GM21360 (cell line): Measurements from ENCODE around the gene CDKN2A.

Experiments used
- ATAC-seq: cut with Tn5 transposase; IDR thresholded peaks from one replicate; pipeline ENCODE4 v1.9.1; 2021; ENCODE audit warnings: mild to moderate bottlenecking, moderate library complexity; ENCODE audit not compliant: unreplicated experiment

Gene CDKN2A

GRCh38 chr9:21993893-21994555 is at the start of gene CDKN2A:
TSS of gene CDKN2A (minus strand) at chr9:21994392.
- peak; percentile 35 for ATAC-seq

- no peak for ATAC-seq
These were observed 49.7 kb upstream of the CDKN2A start for GRCh38 chr9:22043928-22044327.

GRCh38 chr9:22041775-22042174 is 47.6 kb upstream of the CDKN2A start:
- no peak for ATAC-seq

- ATAC-seq = no peak
These were observed 47.2 kb upstream of the CDKN2A start for GRCh38 chr9:22041344-22041743.

GRCh38 chr9:22040760-22041159 is 46.6 kb upstream of the CDKN2A start:
- ATAC-seq = no peak

GRCh38 chr9:22039258-22039657 is 45.1 kb upstream of the CDKN2A start:
- ATAC-seq = no peak

GRCh38 chr9:22037954-22038690 is 43.9 kb upstream of the CDKN2A start:
- ATAC-seq = no peak

GRCh38 chr9:22036866-22037626 is 42.9 kb upstream of the CDKN2A start:
- ATAC-seq = no peak

GRCh38 chr9:22035591-22036011 is 41.4 kb upstream of the CDKN2A start:
- ATAC-seq = no peak

GRCh38 chr9:22033012-22033630 is 38.9 kb upstream of the CDKN2A start:
- no peak for ATAC-seq

- ATAC-seq = no peak
These were observed 37.6 kb upstream of the CDKN2A start for GRCh38 chr9:22031655-22032411.

GRCh38 chr9:22030101-22030598 is 36.0 kb upstream of the CDKN2A start:
- peak; percentile 85 for ATAC-seq

- no peak for ATAC-seq
These were observed 35.0 kb upstream of the CDKN2A start for GRCh38 chr9:22029231-22029630.

- no peak for ATAC-seq
These were observed 34.2 kb upstream of the CDKN2A start for GRCh38 chr9:22028394-22028793.

GRCh38 chr9:22026696-22027095 is 32.5 kb upstream of the CDKN2A start:
- ATAC-seq = no peak

GRCh38 chr9:22022396-22022795 is 28.2 kb upstream of the CDKN2A start:
- ATAC-seq = no peak

- ATAC-seq = no peak
These were observed 16.9 kb upstream of the CDKN2A start for GRCh38 chr9:22010866-22011625.

- peak; percentile 48 for ATAC-seq
These were observed 15.3 kb upstream of the CDKN2A start for GRCh38 chr9:22009506-22009867.

GRCh38 chr9:22008717-22009505 is 14.7 kb upstream of the CDKN2A start, which contains the start of gene CDKN2B:
TSS of gene CDKN2B (minus strand) at chr9:22009305. CDS start at chr9:22008953, 352 bp downstream.
- peak; percentile 92 for ATAC-seq
